Inflammatory macrophage (primary cell): ENCODE data around the gene OR2AE1.

Experiments
- DNase-seq, 2 donors: peaks; one replicate each; pipeline ENCODE4 v3.0.0-alpha.2; 2020 to 2022

OR2AE1 gene

GRCh38 chr7:99855236-99855635, 21.6 kb downstream of the OR2AE1 start:
- no peak for DNase-seq

- DNase-seq: no peak
Measured at GRCh38 chr7:99848420-99849216, 28.2 kb downstream of the OR2AE1 start.

- DNase-seq: peak; percentile 39 to 46
Measured at GRCh38 chr7:99844328-99844727, 32.5 kb downstream of the OR2AE1 start.

DNA sequence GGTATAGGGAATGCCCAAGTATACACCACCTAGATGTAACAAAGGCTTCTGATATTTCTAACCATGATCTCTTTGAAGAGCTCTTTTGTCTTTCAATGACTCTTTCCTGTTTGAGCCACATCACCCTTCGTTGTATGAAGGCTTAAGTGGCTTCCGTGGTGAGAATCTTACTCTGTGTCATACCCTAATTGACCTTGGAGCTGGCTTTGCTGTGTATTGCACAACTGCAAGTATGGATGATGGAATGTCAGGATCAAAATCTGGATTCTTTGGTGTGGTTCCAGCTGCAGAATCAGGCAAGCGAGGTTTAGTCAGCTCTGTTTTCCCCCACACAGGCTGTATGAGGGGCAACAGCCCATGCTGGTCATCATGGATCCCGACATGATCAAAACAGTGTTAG, 33.0 kb downstream of the OR2AE1 start:
- no peak for DNase-seq

DNA sequence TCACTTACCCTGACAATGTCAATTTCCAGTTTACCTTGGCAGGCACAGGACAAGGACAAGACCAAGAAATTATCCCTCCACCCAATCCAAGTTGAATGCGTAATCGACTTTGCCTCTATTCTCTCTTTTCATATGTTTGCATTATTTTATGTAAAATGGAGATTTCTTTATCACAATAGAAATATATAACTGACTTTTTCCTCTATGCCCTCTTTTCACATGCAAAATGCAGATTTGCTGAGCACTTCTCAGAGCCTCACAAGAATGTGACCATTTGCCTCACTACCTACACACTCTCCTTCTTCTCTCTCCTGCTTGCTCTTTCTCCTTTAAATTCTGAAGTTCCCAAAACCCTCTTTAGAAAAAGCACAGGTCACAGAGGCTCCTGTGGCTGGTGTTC, 33.9 kb downstream of the OR2AE1 start:
- no peak for DNase-seq

DNA sequence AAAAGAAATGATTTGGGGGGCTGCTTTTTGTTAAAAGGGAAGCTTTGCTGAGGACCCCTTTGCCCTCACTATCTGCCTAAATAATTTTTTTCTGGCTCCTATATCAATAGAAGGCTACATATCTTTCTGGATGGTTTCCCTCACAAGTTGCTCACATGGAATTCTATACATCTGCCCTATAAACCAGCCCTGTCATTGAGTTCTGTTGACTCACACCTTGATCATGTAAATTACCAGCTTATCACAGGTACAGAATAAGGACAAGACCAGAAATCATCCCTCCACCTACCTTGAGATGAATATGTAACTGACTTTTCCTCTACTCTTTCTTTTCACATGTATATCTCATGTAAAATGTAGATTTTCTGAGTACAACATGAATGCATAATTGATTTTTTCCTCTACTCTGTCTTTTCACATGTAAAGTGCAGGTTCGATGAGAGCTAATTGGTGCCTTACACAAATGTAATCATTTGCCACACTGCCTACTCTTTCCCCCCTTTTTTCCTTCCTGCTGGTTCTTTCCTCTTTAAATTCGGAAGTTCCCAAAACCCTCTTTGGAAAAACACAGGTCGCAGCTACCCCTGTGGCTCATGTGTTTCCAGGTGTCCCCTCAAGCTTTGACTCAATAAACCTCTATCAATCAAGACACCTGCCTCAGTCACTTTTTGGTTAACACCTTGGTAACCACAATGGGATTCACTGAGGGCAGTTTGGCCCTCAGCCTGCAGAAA, 36.5 kb downstream of the OR2AE1 start:
- DNase-seq: no peak

GRCh38 chr7:99839287-99840021, 37.4 kb downstream of the OR2AE1 start:
- no peak for DNase-seq

- peak; percentile 35 to 63 for DNase-seq
Measured at GRCh38 chr7:99837649-99838361, 39.0 kb downstream of the OR2AE1 start.

- no peak for DNase-seq
Measured at GRCh38 chr7:99835189-99835588, 41.6 kb downstream of the OR2AE1 start.

DNA sequence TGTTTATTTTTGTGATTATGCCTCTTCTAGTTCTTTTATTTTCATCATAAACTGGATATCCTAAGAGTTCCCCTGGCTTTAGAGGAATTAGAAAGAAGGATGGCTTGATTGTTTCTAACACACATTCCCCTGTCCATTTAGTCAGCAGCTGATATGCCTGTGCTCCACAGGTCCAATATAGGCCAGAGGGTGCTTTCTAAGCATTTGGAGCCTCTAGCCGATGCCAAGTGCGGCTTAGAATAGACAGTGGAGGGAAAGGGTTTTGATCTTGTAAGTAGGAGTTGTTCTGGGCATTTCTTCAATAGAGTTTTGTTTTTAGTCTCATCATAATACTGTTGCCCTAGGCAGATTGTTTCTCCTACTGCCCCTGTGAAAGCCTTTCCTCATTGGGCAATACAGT, 42.5 kb downstream of the OR2AE1 start:
- DNase-seq: no peak

DNA sequence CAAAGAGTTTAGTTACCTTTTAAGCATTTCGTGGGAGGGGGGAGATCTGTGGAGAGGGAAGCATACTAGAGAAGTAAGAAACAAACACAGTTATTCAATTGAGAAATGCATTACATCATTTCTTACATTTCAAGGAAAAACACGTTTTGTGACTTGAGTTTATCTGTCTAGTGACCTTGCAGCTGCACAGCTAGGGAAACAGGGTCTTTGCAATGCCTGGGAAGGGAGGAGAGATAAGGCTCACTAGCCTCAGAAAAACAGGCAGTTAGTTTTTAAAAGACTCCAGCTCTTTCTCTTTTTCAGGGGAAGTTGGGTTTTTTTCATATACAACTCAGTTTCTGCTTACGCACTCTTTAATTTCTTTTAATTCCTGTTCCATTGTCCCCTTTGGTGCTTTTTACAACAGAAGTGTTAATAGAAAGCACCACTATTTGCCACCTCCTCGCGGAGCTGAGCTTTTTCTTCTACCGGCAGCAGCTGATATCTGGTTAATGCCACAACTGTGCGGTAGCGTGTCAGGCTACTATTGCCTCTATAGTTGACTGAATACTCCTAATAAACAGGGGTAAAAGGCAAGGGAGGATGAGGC, 43.5 kb downstream of the OR2AE1 start:
- DNase-seq: peak in 1 of 2 donors; percentile 33

DNA sequence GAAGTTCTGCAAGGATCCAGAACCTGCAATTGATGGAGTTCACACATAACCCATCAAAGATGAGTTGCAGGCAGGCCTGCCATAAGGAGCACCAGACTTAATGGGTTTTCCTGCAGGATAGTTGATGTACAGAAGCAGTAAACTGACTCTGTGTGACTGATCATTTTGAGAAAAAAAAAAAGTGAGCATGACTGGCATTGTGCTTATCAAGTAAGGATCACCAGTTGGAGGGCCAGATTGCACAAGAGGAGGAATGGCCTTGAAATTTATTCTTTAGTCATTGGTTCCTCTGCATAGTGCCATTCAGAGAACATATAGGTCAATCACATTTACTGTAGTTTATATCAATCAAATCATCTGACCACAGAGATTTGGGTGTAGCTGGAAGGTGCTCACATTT, 45.2 kb downstream of the OR2AE1 start:
- DNase-seq: no peak

DNA sequence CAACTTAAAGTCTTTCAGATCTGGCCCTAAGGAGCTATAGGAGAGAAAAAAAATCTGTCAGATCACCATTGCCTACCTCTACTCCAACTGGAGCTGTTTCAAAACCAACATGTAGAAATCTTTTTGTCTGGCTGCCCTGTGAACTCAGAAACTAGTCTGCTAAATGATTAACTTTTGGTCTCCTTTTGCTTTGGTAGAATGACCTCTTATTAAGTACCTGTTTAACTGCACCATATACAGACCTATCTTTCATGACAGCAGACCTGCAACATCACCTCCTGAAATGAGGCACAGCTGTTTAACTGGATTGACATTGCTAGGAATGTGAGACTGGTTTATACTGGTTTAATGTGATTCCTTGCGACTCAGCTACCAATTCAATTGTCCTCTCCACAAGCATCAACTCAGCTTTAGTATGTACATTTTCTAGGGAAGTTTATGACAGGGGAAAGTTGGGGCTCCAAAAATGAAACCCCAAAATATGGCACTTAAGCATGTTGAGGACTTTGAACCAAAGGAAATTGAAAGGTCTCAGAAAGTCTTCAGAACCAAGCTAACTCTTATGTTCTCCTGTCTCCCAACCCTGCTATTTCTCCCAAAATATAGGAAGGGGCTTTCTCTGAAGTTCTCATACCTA, 47.2 kb downstream of the OR2AE1 start:
- DNase-seq: no peak

DNA sequence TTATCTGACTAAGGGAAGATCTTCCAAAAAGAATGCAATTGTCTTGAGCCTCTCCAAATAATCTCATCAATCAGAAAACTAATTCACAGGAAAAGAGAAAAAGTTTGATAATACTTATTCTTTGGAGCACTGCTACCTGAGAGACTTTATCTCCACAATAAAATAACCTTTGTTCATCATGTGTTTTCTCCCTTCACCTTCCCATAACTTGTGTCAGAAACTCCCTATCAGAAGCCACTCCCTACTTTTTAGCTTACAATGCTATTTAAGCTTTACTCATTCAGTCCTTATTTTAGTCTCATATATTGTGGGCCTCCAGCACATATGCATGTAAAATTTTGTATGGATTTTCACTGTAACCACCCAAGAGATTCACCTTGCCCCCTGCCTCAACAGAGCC, 48.0 kb downstream of the OR2AE1 start:
- no peak for DNase-seq

- no peak for DNase-seq
Measured at GRCh38 chr7:99827040-99827778, 49.6 kb downstream of the OR2AE1 start.
